Measurements from ENCODE around the gene OR10H2.
"Not testable (repeated sequence)": the region's sequence is repeated elsewhere in the genome, so short reads cannot be mapped to it uniquely, and the experiment has no call there.

The OR10H2 gene

DNA sequence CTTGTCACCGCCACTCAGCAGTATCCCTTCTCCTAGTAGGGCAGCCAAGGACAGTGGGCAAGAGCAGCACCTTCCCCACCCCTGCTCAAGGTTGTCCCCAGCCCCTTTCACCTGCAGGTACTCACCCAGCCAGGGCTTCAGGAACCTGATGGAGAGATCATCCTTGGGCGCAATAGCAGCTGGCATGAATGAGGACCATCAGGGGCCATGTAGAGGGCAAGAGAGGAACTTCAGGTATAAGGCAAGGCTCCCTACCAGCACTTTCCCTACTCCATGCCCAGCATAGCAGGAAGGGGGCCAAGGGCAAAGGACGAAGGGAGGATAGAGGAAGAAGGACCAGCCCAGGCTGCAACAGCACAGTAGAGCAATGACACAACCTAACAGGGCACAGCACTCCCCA lies 46.3 kb downstream of the OR10H2 start:
- DNase-seq = not testable (repeated sequence)

DNA sequence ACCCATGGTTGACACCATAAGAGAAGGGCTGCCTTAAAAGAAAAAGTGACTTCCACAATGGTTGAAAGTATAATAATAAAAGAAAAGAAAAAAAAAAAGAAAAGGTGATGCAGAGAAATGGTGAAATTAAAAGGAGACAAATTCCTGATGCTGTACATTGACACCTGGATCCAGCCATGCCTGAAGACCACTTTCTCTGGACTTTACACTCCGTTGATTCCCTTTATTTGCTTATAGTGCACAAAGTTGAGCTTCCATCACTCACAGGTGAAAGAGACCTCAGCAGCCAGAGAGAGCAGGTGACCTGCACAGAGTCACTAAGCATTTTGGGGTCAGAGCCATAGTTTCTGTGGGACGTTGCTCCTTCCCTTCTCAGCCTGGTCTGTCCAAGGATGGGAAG lies 47.4 kb downstream of the OR10H2 start:
- DNase-seq = no peak

DNA sequence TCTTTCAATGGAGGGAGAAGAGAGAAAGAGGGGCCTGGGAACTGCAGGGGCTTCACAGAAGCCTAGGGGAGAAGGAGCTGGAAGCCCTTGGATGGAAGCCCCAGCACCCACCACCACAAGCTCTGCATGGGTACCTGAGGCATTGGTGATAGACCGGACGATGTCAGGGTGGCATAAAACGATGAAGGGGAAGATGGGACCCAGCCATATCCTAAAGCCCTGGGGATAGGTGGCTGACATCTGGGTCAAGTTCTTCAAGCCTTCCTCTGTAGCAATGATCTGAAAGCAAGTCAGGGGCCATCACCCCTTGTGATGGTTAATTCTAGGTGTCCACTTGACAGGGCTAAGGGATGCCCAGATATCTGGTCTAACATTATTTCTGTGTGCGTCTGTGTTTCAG lies 48.4 kb downstream of the OR10H2 start:
- DNase-seq = no peak

DNA sequence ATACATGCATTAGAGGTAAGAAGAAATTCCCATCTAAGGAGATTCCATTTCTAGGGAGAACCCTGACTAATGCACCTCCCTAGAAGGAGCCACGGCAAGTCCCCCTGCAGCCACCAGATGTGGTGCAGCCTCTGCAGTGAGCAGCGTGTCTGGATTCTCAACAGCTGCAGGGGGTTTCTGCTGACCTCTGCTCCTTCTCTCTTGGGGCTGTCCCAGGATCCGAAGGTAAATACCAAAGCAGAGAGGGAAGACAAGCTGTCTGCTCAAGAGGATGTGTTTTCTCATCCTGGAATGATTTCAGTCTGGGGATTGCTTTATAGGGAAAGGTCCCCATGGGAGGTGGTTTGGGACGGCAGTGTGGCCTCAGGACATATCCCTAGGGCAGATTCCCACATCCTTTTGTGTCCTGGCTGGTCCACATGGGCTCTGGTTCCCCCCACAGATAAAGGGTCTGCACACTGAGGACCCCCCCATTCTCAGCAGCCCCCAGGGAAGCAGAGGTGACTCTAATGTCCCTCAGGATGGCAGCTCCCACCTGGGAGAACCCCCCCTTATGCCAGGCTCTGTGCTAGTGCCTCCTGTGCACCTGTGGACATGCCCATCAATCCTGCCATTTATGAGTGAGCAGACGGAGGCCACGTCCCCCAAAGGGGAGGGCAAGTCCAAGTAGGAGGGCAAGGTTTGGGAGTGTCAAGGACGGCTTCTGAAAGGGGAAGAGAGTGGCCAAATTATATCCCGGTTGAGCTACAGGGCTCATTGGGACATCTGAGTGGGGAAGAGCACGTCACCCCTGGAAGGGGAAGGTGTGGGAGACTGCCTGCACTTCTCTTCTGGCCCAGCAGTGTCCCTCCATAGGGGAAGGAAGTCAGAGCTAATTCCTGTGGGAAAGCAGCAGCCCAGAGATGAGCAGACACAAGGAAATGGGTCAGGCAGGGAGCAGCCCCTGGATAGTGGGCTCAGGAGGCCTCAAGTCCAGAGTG lies 49.5 kb downstream of the OR10H2 start:
- no peak for DNase-seq

Measured in cortex of kidney (tissue), 1 donor.